ENCODE data around the gene UBASH3A.

The UBASH3A gene

DNA sequence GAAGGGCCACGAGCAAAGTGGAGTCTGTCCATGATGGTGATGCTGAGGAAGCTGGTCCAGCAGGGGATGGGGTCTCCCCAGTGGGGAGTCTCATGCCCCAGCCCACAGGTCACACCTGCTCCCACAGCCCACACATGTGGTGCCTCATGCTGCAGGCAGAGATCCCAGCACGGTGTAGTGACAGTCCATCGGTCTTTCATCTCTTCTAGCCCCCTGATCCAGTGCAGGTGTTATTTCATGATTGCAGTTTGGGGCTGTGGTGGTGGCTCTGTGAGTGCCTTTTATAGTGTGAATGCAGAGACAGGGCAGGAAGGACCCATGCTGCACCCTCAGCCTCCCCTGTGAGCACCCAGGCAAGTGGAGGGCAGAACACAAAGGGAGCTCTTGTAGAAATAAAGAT lies 45.0 kb downstream of the UBASH3A start:
- DNase-seq (ENCODE audit: extremely low spot score), result no peak
- TF ChIP-seq, protein P1, sequence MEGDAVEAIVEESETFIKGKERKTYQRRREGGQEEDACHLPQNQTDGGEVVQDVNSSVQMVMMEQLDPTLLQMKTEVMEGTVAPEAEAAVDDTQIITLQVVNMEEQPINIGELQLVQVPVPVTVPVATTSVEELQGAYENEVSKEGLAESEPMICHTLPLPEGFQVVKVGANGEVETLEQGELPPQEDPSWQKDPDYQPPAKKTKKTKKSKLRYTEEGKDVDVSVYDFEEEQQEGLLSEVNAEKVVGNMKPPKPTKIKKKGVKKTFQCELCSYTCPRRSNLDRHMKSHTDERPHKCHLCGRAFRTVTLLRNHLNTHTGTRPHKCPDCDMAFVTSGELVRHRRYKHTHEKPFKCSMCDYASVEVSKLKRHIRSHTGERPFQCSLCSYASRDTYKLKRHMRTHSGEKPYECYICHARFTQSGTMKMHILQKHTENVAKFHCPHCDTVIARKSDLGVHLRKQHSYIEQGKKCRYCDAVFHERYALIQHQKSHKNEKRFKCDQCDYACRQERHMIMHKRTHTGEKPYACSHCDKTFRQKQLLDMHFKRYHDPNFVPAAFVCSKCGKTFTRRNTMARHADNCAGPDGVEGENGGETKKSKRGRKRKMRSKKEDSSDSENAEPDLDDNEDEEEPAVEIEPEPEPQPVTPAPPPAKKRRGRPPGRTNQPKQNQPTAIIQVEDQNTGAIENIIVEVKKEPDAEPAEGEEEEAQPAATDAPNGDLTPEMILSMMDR (IDR thresholded peaks at IDR 0.05; ENCODE audit: control extremely low read depth, extremely low read depth, low read depth, missing control alignments), result no peak
- CTCF ChIA-PET, result interaction anchor here (1.0 to 4.8 kb wide), 9 partner anchors 20 to 304 kb away, joined by 3 to 49 read pairs (median 5); no protein-coding TSS in a partner anchor
- POLR2A ChIA-PET, result no interaction called here

DNA sequence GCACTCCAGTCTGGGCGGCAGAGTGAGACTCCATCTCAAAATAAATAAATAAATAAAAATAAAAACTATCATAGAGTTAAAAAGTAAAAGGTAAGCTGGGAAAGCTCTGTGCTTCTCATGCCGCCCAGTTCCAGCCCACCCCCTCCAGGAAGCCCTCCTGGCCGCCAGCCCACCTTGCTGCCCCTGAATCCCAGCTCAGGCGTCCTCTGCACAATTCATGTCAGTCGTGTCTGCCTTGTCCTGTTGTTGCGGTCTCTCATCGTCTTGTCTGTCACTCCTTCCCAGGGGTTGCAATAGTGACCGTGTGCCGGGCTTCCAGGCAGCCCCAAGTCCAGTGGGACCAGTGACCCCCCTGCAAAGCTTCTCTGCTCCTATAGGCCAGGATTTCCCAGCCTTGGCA lies 48.2 kb downstream of the UBASH3A start:
- TF ChIP-seq, protein P1 (IDR thresholded peaks at IDR 0.05; ENCODE audit: control extremely low read depth, extremely low read depth, low read depth, missing control alignments), result no peak
- ChIA-PET POLR2A (no interaction called here), CTCF (interaction anchor here (0.9 to 4.8 kb wide), 4 partner anchors 10 to 141 kb away, joined by 3 to 49 read pairs (median 4); no protein-coding TSS in a partner anchor)
- DNase-seq (ENCODE audit: extremely low spot score), result no peak

DNA sequence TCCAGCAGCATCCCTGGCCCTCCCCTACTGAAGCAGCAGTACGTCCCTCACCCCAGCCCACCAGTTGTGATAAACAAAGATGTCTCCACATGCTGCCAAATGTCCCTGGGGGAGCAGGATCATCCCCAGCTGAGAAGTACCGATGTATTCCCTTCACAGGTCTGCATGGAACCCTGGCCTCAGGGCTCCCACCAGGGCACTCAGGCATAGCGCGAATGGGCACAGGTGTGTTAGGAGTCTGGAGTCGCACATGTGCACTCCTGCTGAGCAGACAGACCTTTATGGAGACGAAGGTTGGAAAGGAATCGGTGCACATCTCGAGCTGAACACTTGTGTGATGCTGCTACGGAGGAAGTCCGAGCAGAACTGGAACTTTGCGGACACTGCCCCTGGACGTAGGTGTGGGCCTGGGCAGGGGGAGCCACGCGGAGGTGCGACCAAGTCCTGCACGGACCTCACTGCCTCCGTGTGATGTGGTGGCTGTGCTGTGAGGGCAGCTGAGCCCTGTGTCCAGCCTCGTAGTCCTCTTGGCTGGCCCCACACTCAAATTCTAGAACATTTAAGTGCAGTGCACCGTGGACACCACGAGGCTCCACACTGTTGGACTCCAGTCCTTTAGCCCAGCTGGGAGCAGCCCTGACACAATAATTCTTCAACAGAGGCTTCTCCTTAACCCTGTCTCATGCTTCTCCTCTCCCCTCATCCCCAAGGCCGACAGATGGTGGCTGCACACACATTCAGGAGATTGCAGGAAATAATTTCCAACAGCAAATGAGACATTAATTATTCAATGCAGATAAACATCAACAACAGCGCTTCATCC lies 48.9 kb downstream of the UBASH3A start:
- POLR2A ChIA-PET, result no interaction called here
- CTCF ChIA-PET, result interaction anchor here (0.9 to 4.8 kb wide), 4 partner anchors 10 to 142 kb away, joined by 3 to 49 read pairs (median 4); no protein-coding TSS in a partner anchor
- no peak for DNase-seq (ENCODE audit: extremely low spot score)
- TF ChIP-seq, protein P1 (IDR thresholded peaks at IDR 0.05; ENCODE audit: control extremely low read depth, extremely low read depth, low read depth, missing control alignments), result no peak

DNA sequence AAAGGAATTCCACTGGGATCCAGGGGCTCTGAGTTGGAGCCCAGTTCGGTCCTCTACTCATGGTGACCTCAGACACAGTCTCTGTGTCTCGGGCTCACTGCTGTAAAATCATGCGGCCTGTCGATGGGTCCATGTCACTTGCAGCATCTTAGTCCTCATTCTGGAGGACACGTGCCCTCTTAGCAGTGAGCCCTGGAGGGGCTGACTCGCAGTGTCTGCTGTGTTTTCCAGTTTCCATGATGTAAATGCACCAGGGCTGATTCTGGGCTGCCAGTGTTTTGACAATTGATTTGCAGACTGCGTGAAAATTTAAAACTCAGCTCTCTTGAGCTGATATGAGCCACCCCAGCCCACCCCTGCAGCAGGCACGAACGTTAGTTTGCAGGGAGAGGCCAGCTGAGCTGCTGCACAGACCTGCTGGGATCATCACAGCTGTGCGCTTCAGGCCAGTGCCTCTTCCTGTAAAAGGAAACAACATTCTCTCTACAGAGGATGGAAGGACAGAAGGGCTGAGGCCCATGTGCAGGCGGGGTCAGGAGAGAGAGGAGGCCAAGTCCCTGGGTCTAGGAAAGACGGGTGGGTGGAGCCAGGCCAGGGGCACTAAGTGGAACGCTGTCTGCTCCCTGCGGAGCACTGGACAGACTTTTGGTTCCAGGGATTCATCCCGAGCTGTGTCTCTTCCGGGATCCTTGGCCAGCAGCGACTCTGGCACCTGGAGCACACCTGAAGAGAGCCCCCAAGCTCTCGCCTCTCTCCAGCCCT lies 49.7 kb downstream of the UBASH3A start:
- TF ChIP-seq, protein P1 (IDR thresholded peaks at IDR 0.05; ENCODE audit: control extremely low read depth, extremely low read depth, low read depth, missing control alignments), result no peak

DNA sequence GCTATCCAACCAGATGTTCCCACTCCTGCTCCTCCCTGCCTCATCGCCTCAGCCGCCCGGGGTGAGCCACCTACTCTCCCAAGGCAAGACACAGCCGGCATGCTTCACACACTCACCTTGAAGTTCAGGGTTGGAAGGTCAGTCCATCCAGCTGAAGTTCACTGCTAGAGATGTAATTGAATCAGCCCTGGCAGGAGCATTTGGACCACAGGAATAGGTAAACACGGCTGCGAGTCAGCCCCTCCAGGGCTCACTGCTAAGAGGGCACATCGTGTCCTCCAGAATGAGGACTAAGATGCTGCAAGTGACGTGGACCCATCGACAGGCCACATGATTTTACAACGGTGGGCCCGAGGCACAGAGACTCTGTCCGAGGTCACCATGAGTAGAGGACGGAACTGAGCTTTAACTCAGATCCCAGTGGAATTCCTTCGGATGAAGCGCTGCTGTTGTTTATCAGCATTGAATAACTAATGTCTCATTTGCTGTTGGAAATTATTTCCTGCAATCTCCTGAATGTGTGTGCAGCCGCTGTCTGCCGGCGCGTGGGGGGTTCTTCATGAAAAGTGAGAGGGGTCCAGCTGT lies 50.4 kb downstream of the UBASH3A start:
- POLR2A ChIA-PET, result no interaction called here
- TF ChIP-seq, protein P1 (IDR thresholded peaks at IDR 0.05; ENCODE audit: control extremely low read depth, extremely low read depth, low read depth, missing control alignments), result no peak
- CTCF ChIA-PET, result interaction anchor here (0.9 to 2.9 kb wide), 5 partner anchors 13 to 308 kb away, joined by 3 to 18 read pairs (median 4); partner anchors contain the start of gene UBASH3A
- no peak for DNase-seq (ENCODE audit: extremely low spot score)

More for the DNA sequence above, 49.7 kb downstream of the UBASH3A start:
- DNase-seq (ENCODE audit: extremely low spot score), result no peak
- CTCF ChIA-PET, result interaction anchor here (0.9 to 1.0 kb wide), 2 partner anchors 14 to 49 kb away, joined by 3 to 4 read pairs; partner anchors contain the start of gene UBASH3A
- POLR2A ChIA-PET, result no interaction called here

DNA sequence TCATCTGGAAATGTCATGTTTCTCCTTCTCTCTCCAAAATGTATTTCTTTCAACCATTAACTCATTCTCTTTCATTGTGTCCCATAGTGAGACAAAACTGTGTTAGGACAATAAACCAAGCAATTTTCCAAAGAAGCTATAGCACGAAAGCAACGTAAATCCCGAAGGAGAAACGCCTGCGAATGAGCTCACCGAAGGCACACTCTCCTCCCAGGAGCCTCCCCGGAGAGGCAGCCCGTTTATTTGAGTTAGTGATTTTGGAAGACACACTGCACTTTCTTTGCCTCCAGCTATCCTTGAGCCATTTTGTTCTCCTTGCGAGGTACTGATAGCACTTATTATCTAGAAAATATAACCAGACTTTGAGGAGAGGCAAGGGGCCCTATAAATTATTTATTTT lies 51.1 kb downstream of the UBASH3A start:
- ChIA-PET CTCF (interaction anchor here (0.9 to 2.9 kb wide), 3 partner anchors 12 to 309 kb away, joined by 3 to 18 read pairs (median 11); no protein-coding TSS in a partner anchor), POLR2A (no interaction called here)
- TF ChIP-seq, protein P1 (IDR thresholded peaks at IDR 0.05; ENCODE audit: control extremely low read depth, extremely low read depth, low read depth, missing control alignments), result no peak
- DNase-seq (ENCODE audit: extremely low spot score), result no peak
